ENCODE results near the gene C2orf92. TPM values are rescaled to one million over a fixed set of nuclear protein-coding genes. Genes with fewer than 3 reads are reported as not detected.

C2orf92 gene
- total and polyA plus RNA-seq, 2 experiments from 2014 or later: 1.1 to 1.2 TPM

- no peak for DNase-seq
- no peak overlapping the region for H3K9ac ChIP-seq
- 95 to 96% methylated on average over 9 of the region's 9 CpGs for WGBS, 2 experiments (ENCODE audit: low coverage in 1 of 2, low lambda C conversion rate in 2 of 2, missing lambda C conversion rate in 2 of 2)
Observed at GRCh38 chr2:97673182-97673914, 3.8 kb downstream of the C2orf92 start.

GRCh38 chr2:97673915-97674283, 4.4 kb downstream of the C2orf92 start:
- no peak for TF ChIP-seq EZH2phosphoT487 (IDR thresholded peaks at IDR 0.05; ENCODE audit: insufficient read depth, low read depth)
- no peak for TF ChIP-seq EZH2 (IDR thresholded peaks at IDR 0.05; ENCODE audit: insufficient read depth, poor library complexity, severe bottlenecking)

More at GRCh38 chr2:97673182-97673914, 3.8 kb downstream of the C2orf92 start:
- no peaks in the 10 kb centered on the region for H3K9me3 ChIP-seq (ENCODE audit: low read depth)
- H3K4me2 ChIP-seq (ENCODE audit: unreplicated experiment): no peak overlapping the region
- no peaks in the 10 kb centered on the region for H3F3A ChIP-seq (ENCODE audit: insufficient read depth)
- H3K4me1 ChIP-seq (ENCODE audit: insufficient read depth): no peaks in the 10 kb centered on the region
- no peak overlapping the region for H3K4me3 ChIP-seq
- H3K79me2 ChIP-seq (ENCODE audit: insufficient read depth): no peaks in the 10 kb centered on the region
- TF ChIP-seq EZH2 (IDR thresholded peaks at IDR 0.05; ENCODE audit: insufficient read depth, poor library complexity, severe bottlenecking): no peak
- no peak for TF ChIP-seq EZH2phosphoT487 (IDR thresholded peaks at IDR 0.05; ENCODE audit: insufficient read depth, low read depth)
- H3K9me2 ChIP-seq (ENCODE audit: insufficient read depth): no peaks in the 10 kb centered on the region
- H3K36me3 ChIP-seq (ENCODE audit: low read depth): no peaks in the 10 kb centered on the region
- in situ Hi-C loops (cut with MboI): no loop called here
- H3K27me3 ChIP-seq (replicated peaks; ENCODE audit: insufficient read depth): no peaks in the 10 kb centered on the region
- no peak overlapping the region for H2AFZ ChIP-seq
- H3K27ac ChIP-seq: no peak overlapping the region
- no peaks in the 10 kb centered on the region for H4K20me1 ChIP-seq (ENCODE audit: insufficient read depth)

GRCh38 chr2:97675430-97676113, 6.1 kb downstream of the C2orf92 start:
- DNase-seq: no peak
- Histone ChIP-seq H3K79me2 (ENCODE audit: insufficient read depth) (no peaks in the 10 kb centered on the region), H3K4me1 (ENCODE audit: insufficient read depth) (no peaks in the 10 kb centered on the region), H3F3A (ENCODE audit: insufficient read depth) (no peaks in the 10 kb centered on the region), H4K20me1 (ENCODE audit: insufficient read depth) (no peaks in the 10 kb centered on the region), H3K9me3 (ENCODE audit: low read depth) (no peaks in the 10 kb centered on the region), H3K4me2 (ENCODE audit: unreplicated experiment) (no peak overlapping the region), H3K27ac (no peak overlapping the region), H3K9ac (no peak overlapping the region), H3K9me2 (ENCODE audit: insufficient read depth) (no peaks in the 10 kb centered on the region), H3K4me3 (no peak overlapping the region), H3K27me3 (replicated peaks; ENCODE audit: insufficient read depth) (no peaks in the 10 kb centered on the region), H2AFZ (no peak overlapping the region), H3K36me3 (ENCODE audit: low read depth) (no peaks in the 10 kb centered on the region)
- WGBS, 2 experiments (ENCODE audit: low coverage in 1 of 2, low lambda C conversion rate in 2 of 2, missing lambda C conversion rate in 2 of 2): 41 to 50% methylated on average over 5 of the region's 5 CpGs
- TF ChIP-seq EZH2phosphoT487 (IDR thresholded peaks at IDR 0.05; ENCODE audit: insufficient read depth, low read depth) (no peak), EZH2 (IDR thresholded peaks at IDR 0.05; ENCODE audit: insufficient read depth, poor library complexity, severe bottlenecking) (no peak)
- in situ Hi-C loops (cut with MboI): no loop called here

More at GRCh38 chr2:97673915-97674283, 4.4 kb downstream of the C2orf92 start:
- 48 to 52% methylated on average over 8 of the region's 8 CpGs for WGBS, 2 experiments (ENCODE audit: low coverage in 1 of 2, low lambda C conversion rate in 2 of 2, missing lambda C conversion rate in 2 of 2)
- no peak overlapping the region for H2AFZ ChIP-seq
- DNase-seq: no peak
- no peak overlapping the region for H3K27ac ChIP-seq
- in situ Hi-C loops (cut with MboI): no loop called here
- no peaks in the 10 kb centered on the region for H4K20me1 ChIP-seq (ENCODE audit: insufficient read depth)
- no peaks in the 10 kb centered on the region for H3F3A ChIP-seq (ENCODE audit: insufficient read depth)
- H3K4me3 ChIP-seq: no peak overlapping the region
- H3K36me3 ChIP-seq (ENCODE audit: low read depth): no peaks in the 10 kb centered on the region
- no peaks in the 10 kb centered on the region for H3K4me1 ChIP-seq (ENCODE audit: insufficient read depth)
- H3K9ac ChIP-seq: no peak overlapping the region
- no peak overlapping the region for H3K4me2 ChIP-seq (ENCODE audit: unreplicated experiment)
- no peaks in the 10 kb centered on the region for H3K9me3 ChIP-seq (ENCODE audit: low read depth)
- H3K9me2 ChIP-seq (ENCODE audit: insufficient read depth): no peaks in the 10 kb centered on the region
- no peaks in the 10 kb centered on the region for H3K27me3 ChIP-seq (replicated peaks; ENCODE audit: insufficient read depth)
- H3K79me2 ChIP-seq (ENCODE audit: insufficient read depth): no peaks in the 10 kb centered on the region

GRCh38 chr2:97676620-97677019, 7.1 kb downstream of the C2orf92 start:
- Histone ChIP-seq H3K4me3 (no peak overlapping the region), H3K4me1 (ENCODE audit: insufficient read depth) (no peaks in the 10 kb centered on the region), H4K20me1 (ENCODE audit: insufficient read depth) (no peaks in the 10 kb centered on the region), H3K27me3 (replicated peaks; ENCODE audit: insufficient read depth) (no peaks in the 10 kb centered on the region), H3K4me2 (ENCODE audit: unreplicated experiment) (no peak overlapping the region), H3K79me2 (ENCODE audit: insufficient read depth) (no peaks in the 10 kb centered on the region), H3K9me3 (ENCODE audit: low read depth) (no peaks in the 10 kb centered on the region), H3K36me3 (ENCODE audit: low read depth) (no peaks in the 10 kb centered on the region), H2AFZ (no peak overlapping the region), H3K9me2 (ENCODE audit: insufficient read depth) (no peaks in the 10 kb centered on the region), H3K27ac (no peak overlapping the region), H3F3A (ENCODE audit: insufficient read depth) (no peaks in the 10 kb centered on the region), H3K9ac (no peak overlapping the region)
- DNase-seq: no peak
- in situ Hi-C loops (cut with MboI): no loop called here
- WGBS, 2 experiments (ENCODE audit: low coverage in 1 of 2, low lambda C conversion rate in 2 of 2, missing lambda C conversion rate in 2 of 2): 69 to 86% methylated on average over 1 of the region's 1 CpG
- TF ChIP-seq EZH2 (IDR thresholded peaks at IDR 0.05; ENCODE audit: insufficient read depth, poor library complexity, severe bottlenecking) (no peak), EZH2phosphoT487 (IDR thresholded peaks at IDR 0.05; ENCODE audit: insufficient read depth, low read depth) (no peak)

Data from GM23248 (cell line).